GM18907 (cell line): Measurements from ENCODE around the gene VPS26A.
"Not testable (repeated sequence)": the region's sequence is repeated elsewhere in the genome, so short reads cannot be mapped to it uniquely, and the experiment has no call there.

Source experiments
- ATAC-seq: cut with Tn5 transposase; IDR thresholded peaks from one replicate; pipeline ENCODE4 v1.9.1; 2021; ENCODE audit warnings: mild to moderate bottlenecking, moderate library complexity; ENCODE audit not compliant: unreplicated experiment

Gene VPS26A

GRCh38 chr10:69175326-69175725, 51.3 kb downstream of the VPS26A start:
- not testable (repeated sequence) for ATAC-seq

GRCh38 chr10:69176823-69177222, 52.8 kb downstream of the VPS26A start:
- no peak for ATAC-seq

GRCh38 chr10:69179089-69179742, 55.2 kb downstream of the VPS26A start:
- ATAC-seq: peak; percentile 16

GRCh38 chr10:69179743-69180524, 56.0 kb downstream of the VPS26A start, which contains the start of gene SUPV3L1:
SUPV3L1 (plus strand) TSS chr10:69180234; CDS start chr10:69180292, 58 bp downstream.
- ATAC-seq: peak; percentile 80

- no peak for ATAC-seq
Observed at GRCh38 chr10:69180525-69181204, 56.7 kb downstream of the VPS26A start.

GRCh38 chr10:69181433-69181832, 57.5 kb downstream of the VPS26A start:
- ATAC-seq: no peak

- no peak for ATAC-seq
Observed at GRCh38 chr10:69182005-69182404, 58.0 kb downstream of the VPS26A start.

- no peak for ATAC-seq
Observed at GRCh38 chr10:69186524-69186923, 62.5 kb downstream of the VPS26A start.

- no peak for ATAC-seq
Observed at GRCh38 chr10:69201045-69201444, 77.1 kb downstream of the VPS26A start.

GRCh38 chr10:69202332-69202731, 78.4 kb downstream of the VPS26A start:
- no peak for ATAC-seq

GRCh38 chr10:69208761-69209160, 84.8 kb downstream of the VPS26A start:
- no peak for ATAC-seq

- no peak for ATAC-seq
Observed at GRCh38 chr10:69209787-69210484, 86.0 kb downstream of the VPS26A start.

GRCh38 chr10:69211104-69211503, 87.1 kb downstream of the VPS26A start:
- ATAC-seq: no peak

GRCh38 chr10:69211524-69211923, 87.5 kb downstream of the VPS26A start:
- no peak for ATAC-seq

GRCh38 chr10:69213591-69214311, 89.8 kb downstream of the VPS26A start:
- ATAC-seq: no peak

GRCh38 chr10:69214666-69215131, 90.7 kb downstream of the VPS26A start:
- ATAC-seq: no peak

GRCh38 chr10:69215405-69216171, 91.6 kb downstream of the VPS26A start:
- no peak for ATAC-seq

- ATAC-seq: no peak
Observed at GRCh38 chr10:69216577-69217118, 92.7 kb downstream of the VPS26A start.

GRCh38 chr10:69217119-69217754, 93.3 kb downstream of the VPS26A start:
- ATAC-seq: no peak
